GM12865 (cell line): Measurements from ENCODE around the gene KANSL1.
"Not testable (repeated sequence)": the region's sequence is repeated elsewhere in the genome, so short reads cannot be mapped to it uniquely, and the experiment has no call there.

Source experiments
- DNase-seq: peaks from one replicate; pipeline ENCODE4 v3.0.0; 2010; ENCODE audit warnings: low read depth
- H3K4me3 ChIP-seq: 2 replicates; pipeline ENCODE4 v1.5.1; 2011; ENCODE audit warnings: mild to moderate bottlenecking, low read depth, low read length, control low read depth
- CTCF ChIP-seq: IDR thresholded peaks from 2 replicates; pipeline ENCODE4 v1.5.1; 2011; ENCODE audit warnings: low read length, control low read depth, low read depth, inconsistent platforms; ENCODE audit not compliant: insufficient read depth; ENCODE audit errors: missing control alignments

Gene KANSL1, protein sequence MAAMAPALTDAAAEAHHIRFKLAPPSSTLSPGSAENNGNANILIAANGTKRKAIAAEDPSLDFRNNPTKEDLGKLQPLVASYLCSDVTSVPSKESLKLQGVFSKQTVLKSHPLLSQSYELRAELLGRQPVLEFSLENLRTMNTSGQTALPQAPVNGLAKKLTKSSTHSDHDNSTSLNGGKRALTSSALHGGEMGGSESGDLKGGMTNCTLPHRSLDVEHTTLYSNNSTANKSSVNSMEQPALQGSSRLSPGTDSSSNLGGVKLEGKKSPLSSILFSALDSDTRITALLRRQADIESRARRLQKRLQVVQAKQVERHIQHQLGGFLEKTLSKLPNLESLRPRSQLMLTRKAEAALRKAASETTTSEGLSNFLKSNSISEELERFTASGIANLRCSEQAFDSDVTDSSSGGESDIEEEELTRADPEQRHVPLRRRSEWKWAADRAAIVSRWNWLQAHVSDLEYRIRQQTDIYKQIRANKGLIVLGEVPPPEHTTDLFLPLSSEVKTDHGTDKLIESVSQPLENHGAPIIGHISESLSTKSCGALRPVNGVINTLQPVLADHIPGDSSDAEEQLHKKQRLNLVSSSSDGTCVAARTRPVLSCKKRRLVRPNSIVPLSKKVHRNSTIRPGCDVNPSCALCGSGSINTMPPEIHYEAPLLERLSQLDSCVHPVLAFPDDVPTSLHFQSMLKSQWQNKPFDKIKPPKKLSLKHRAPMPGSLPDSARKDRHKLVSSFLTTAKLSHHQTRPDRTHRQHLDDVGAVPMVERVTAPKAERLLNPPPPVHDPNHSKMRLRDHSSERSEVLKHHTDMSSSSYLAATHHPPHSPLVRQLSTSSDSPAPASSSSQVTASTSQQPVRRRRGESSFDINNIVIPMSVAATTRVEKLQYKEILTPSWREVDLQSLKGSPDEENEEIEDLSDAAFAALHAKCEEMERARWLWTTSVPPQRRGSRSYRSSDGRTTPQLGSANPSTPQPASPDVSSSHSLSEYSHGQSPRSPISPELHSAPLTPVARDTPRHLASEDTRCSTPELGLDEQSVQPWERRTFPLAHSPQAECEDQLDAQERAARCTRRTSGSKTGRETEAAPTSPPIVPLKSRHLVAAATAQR (N-terminal part only)

DNA sequence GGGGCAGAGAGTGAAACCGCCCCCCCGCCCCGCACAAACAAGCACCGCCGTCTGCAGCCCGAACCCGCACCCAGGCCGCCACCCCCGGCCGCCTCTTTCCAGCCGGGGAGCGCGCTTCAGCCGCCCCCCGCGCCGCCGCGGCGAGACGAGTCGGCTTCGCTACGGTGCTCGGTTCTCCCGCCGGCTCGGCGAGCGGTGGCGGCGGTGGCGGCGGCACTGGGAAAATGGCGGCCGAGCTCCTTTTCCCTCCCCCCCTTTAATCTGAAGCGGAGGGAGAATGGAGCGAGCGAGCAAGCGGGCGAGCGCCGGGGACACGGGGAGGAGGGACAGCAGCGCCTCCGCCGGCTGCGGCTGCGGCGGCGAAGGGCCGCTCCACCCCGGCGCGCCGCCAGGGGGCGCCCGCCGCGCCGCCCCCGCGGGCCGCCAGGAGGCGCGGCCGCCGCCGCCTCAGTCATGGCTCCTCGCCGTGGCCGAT is at the start of gene KANSL1:
KANSL1 (minus strand) TSS at position 279 of the 475 bp plus-strand sequence. CDS start 21,286 bp downstream, outside the sequence.
- peak; percentile 71 for TF ChIP-seq CTCF
- H3K4me3 ChIP-seq = peak within 1 kb of the TSS; percentile 83
- peak; percentile 97 for DNase-seq

GRCh38 chr17:46231359-46231758 is 38.1 kb upstream of the KANSL1 start:
- not testable (repeated sequence) for H3K4me3 ChIP-seq, DNase-seq

- peak; percentile 92 for DNase-seq
Observed at GRCh38 chr17:46225274-46225794, 32.1 kb upstream of the KANSL1 start.

DNA sequence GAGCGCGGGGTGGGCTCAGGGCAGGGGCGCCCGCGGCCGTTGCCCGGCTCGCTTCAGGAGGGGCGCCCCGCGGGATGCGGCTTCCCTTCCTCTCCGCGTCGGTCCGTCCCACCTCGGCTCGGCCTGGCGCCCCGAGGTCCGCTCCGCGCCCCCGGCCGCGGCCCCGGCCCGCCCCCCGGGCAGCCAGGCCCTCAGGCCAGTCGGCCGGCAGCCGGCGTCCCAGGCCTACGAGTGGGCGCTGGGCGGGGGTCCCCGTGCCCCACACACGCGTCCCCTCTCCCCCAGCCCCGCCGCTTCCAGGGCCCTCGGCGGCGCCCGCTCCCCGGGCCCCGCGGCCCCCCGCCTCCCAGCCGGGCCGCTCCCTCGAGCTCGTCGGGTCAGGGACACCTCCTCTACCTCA is 31.6 kb upstream of the KANSL1 start:
- not testable (repeated sequence) for DNase-seq
- H3K4me3 ChIP-seq = peak overlapping the region; percentile 52

More at GRCh38 chr17:46225274-46225794, 32.1 kb upstream of the KANSL1 start:
- H3K4me3 ChIP-seq = peak overlapping the region; percentile 52

DNA sequence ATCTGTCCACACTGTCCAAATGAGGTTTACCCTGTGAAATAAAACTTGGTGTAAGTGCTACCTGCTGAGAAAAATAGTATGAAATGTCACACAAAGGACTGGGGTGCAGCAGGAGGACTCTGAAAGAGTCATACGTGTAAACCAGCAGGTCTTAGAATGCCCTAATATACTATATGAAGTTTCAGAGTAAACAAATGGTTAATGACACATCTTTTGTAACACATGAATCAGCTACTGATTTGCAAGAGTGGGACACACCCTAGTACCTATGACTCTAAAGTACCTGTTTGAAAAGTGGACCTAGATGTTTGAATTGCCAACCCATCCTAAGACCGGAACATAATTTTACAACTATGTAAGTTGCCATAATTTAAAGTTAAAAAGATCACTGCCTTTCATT is 29.8 kb upstream of the KANSL1 start:
- not testable (repeated sequence) for H3K4me3 ChIP-seq, DNase-seq

DNA sequence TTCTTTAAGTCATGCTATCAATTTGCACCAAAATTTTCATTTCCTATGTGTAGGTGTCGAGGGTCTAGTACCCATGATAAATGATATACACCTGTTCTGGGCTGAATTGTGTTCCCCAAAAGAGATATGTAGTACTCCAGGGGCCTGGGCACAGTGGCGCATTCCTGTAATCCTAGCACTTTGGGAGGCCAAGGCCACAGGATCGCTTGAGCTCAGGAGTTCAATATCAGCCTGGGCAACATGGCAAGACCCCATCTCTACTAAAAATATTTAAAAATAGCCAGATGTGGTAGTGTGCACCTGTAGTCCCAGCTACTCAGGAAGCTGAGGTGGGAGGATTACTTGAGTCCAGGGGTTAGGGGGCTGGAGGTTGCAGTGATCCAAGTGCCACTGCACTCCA is 23.5 kb upstream of the KANSL1 start:
- DNase-seq = no peak
- TF ChIP-seq CTCF = no peak
- no peak overlapping the region for H3K4me3 ChIP-seq

GRCh38 chr17:46212634-46213435 is 19.6 kb upstream of the KANSL1 start:
- DNase-seq = peak; percentile 83
- no peak overlapping the region for H3K4me3 ChIP-seq
- TF ChIP-seq CTCF = peak; percentile 75

- TF ChIP-seq CTCF = no peak
- H3K4me3 ChIP-seq = no peak overlapping the region
- no peak for DNase-seq
Observed at GRCh38 chr17:46208997-46209396, 15.8 kb upstream of the KANSL1 start.
